GM19351 (cell line): ENCODE measurements around the gene MYLK.

Source experiments
- ATAC-seq: cut with Tn5 transposase; IDR thresholded peaks from one replicate; pipeline ENCODE4 v1.9.1; 2021; ENCODE audit warnings: mild to moderate bottlenecking, moderate library complexity; ENCODE audit not compliant: unreplicated experiment

Gene MYLK

GRCh38 chr3:123571973-123572365 lies 312.2 kb downstream of the MYLK start:
- ATAC-seq, result no peak

GRCh38 chr3:123571264-123571972 lies 312.7 kb downstream of the MYLK start:
- no peak for ATAC-seq

- ATAC-seq, result no peak
Observed at GRCh38 chr3:123568875-123569274, 315.3 kb downstream of the MYLK start.

- no peak for ATAC-seq
Observed at GRCh38 chr3:123568034-123568433, 316.1 kb downstream of the MYLK start.

- ATAC-seq, result no peak
Observed at GRCh38 chr3:123564056-123564455, 320.1 kb downstream of the MYLK start.

GRCh38 chr3:123562547-123562946 lies 321.6 kb downstream of the MYLK start:
- no peak for ATAC-seq

GRCh38 chr3:123561188-123561587 lies 322.9 kb downstream of the MYLK start:
- ATAC-seq, result no peak
